ENCODE measurements around the gene PGS1. TPM values are rescaled to one million over a fixed set of nuclear protein-coding genes. Genes with fewer than 3 reads are reported as not detected.

Gene PGS1
- polyA plus RNA-seq, 3 donors = 46.3 to 58.6 (median 56.4) TPM

DNA sequence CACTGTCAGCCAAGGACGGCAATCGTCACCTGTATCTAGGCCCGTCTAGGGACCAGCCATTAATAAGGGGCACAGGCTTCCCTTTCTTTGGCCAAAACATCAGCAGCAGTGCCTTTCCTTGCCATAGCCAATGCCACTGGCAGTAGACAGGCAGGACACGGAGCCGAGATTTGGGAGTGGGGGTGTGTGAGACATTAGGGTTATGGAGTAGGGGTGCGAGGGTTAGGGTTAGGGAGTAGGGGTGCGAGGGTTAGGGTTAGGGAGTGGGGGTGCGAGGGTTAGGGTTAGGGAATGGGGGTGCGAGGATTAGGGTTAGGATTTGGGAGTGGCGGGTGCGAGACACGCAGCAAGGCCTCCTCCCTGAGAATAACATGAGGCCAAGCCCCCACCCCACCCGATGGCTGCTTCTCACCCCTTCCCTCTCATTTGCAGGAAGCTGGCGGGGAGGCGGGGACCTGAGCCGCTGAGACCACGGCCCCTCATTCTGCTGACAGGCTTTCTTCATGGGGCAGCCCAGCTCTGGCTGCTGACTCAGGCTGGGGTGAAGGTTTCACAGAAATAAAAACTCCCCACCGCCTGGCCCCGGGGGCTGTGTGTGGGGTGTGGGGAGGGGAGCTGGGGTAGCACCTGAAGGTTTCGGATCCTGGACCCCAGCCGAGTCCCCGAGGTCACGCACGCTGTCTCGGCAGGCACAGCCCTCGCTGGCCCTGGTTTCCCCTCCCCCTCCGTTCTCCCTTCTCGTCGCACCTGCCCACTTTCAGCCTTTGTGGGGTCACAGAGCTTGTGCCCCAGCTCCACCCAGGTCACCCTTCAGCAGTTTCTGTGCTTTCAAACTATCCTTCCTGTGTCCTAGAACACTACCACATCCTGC lies 93.8 kb downstream of the PGS1 start:
- DNase-seq = no peak

DNA sequence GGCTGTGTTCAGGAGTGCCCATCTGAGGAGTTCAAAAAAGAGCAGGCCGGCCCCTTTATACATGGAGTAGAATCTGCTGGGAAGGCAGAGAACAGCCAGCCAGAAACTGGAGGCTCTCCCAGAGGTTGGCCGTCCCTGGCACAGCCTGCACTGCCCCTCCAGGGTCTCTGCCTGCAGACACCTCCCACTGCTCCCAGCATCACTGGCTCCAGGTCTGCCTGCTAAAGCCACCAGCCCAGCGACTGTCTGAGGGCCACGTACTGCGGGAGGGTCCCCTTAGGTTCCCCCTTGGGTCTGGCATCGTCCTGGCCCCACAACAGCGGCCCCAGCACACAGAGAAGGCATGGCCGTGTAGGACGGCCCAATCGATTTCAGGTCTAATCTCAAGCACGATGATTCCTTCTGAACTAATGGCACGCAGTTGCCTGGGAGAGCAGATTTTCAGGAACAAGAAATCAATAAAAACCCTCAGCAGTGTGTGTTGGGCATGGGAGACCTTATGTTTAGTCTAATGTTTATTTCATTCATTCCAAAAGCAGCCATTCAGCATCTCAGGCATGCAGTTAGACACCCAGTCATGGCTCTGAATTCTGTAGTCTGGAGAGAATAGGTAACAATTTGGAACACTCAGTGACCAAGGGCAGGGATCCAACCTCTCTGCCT lies 95.6 kb downstream of the PGS1 start:
- no peak for DNase-seq

Other genes with a start within 250 kb of the PGS1 start
- gene TMC6, start 249.9 kb upstream of the PGS1 start, polyA plus RNA-seq (ENCODE audit: insufficient read length in 3 of 3) = 10 to 100 TPM; 29.1 to 38.4 (median 31.7) TPM
- gene TMC8, start 247.9 kb upstream of the PGS1 start, polyA plus RNA-seq (ENCODE audit: insufficient read length in 3 of 3) = 1 to 10 TPM; 2.1 to 2.5 (median 2.4) TPM
- gene C17orf99, start 232.3 kb upstream of the PGS1 start, polyA plus RNA-seq (ENCODE audit: insufficient read length in 3 of 3) = under 1 TPM; 0.24 to 0.52 (median 0.41) TPM
- 10 to 100 TPM; 71.5 to 79.1 (median 72.9) TPM for gene SYNGR2, start 210.1 kb upstream of the PGS1 start, polyA plus RNA-seq (ENCODE audit: insufficient read length in 3 of 3)
- gene TK1, start 191.6 kb upstream of the PGS1 start, polyA plus RNA-seq (ENCODE audit: insufficient read length in 3 of 3) = 10 to 100 TPM; 32.5 to 38.5 (median 33.1) TPM
- 10 to 100 TPM; 51.8 to 82.3 (median 73.6) TPM for gene AFMID, start 191.3 kb upstream of the PGS1 start, polyA plus RNA-seq (ENCODE audit: insufficient read length in 3 of 3)
- gene BIRC5, start 164.4 kb upstream of the PGS1 start, polyA plus RNA-seq (ENCODE audit: insufficient read length in 3 of 3) = 10 to 100 TPM; 26.5 to 32.4 (median 32.2) TPM
- not detected for gene TMEM235, start 147.0 kb upstream of the PGS1 start, polyA plus RNA-seq (ENCODE audit: insufficient read length in 3 of 3)
- 1 to 10 TPM; 7.1 to 8.8 (median 8.4) TPM for gene SOCS3, start 18.6 kb upstream of the PGS1 start, polyA plus RNA-seq (ENCODE audit: insufficient read length in 3 of 3)
- 1 to 10 TPM; 2.2 to 4.4 (median 4.0) TPM for gene DNAH17, start 198.7 kb downstream of the PGS1 start, polyA plus RNA-seq (ENCODE audit: insufficient read length in 3 of 3)